ENCODE measurements around the gene HGD.

Gene HGD

GRCh38 chr3:120682095-120682681, at the start of gene HGD:
HGD (minus strand) TSS chr3:120682239; CDS start chr3:120682111, 128 bp downstream.
- no peak for DNase-seq

- no peak for DNase-seq
Measured at GRCh38 chr3:120730576-120731542, 48.8 kb upstream of the HGD start.

- no peak for DNase-seq
Measured at GRCh38 chr3:120726791-120727190, 44.8 kb upstream of the HGD start.

GRCh38 chr3:120719167-120719834, 37.3 kb upstream of the HGD start:
- DNase-seq = peak; percentile 63

GRCh38 chr3:120713262-120713661, 31.2 kb upstream of the HGD start:
- no peak for DNase-seq

GRCh38 chr3:120710369-120710768, 28.3 kb upstream of the HGD start:
- DNase-seq = no peak

GRCh38 chr3:120708408-120708807, 26.4 kb upstream of the HGD start:
- DNase-seq = no peak

GRCh38 chr3:120706950-120707349, 24.9 kb upstream of the HGD start:
- DNase-seq = no peak

GRCh38 chr3:120705884-120706582, 24.0 kb upstream of the HGD start:
- no peak for DNase-seq

GRCh38 chr3:120699333-120699732, 17.3 kb upstream of the HGD start:
- no peak for DNase-seq

GRCh38 chr3:120693439-120694171, 11.6 kb upstream of the HGD start:
- DNase-seq = no peak

GRCh38 chr3:120689395-120689794, 7.4 kb upstream of the HGD start:
- no peak for DNase-seq

GRCh38 chr3:120688121-120688520, 6.1 kb upstream of the HGD start:
- DNase-seq = no peak

- no peak for DNase-seq
Measured at GRCh38 chr3:120685411-120685810, 3.4 kb upstream of the HGD start.

GRCh38 chr3:120684896-120685295, 2.9 kb upstream of the HGD start:
- DNase-seq = no peak

- no peak for DNase-seq
Measured at GRCh38 chr3:120683671-120684301, 1.7 kb upstream of the HGD start.

- DNase-seq = no peak
Measured at GRCh38 chr3:120683213-120683612, 1.2 kb upstream of the HGD start.

GRCh38 chr3:120681506-120682038, 467 bp downstream of the HGD start:
- DNase-seq = no peak

- DNase-seq = no peak
Measured at GRCh38 chr3:120681018-120681417, 1.0 kb downstream of the HGD start.

GRCh38 chr3:120680193-120680894, 1.7 kb downstream of the HGD start:
- no peak for DNase-seq

- DNase-seq = no peak
Measured at GRCh38 chr3:120678984-120679383, 3.1 kb downstream of the HGD start.
